DOHH2 (cell line): ENCODE results near the gene DNAJB12.

Experiments used
- CTCF ChIP-seq: fragments of 200-600 bp; sonication (generic); IDR thresholded peaks from one replicate; pipeline ENCODE4 v1.5.1; 2014; ENCODE audit warnings: antibody characterized with exemption, mild to moderate bottlenecking, low read depth, low read length; ENCODE audit not compliant: poor library complexity, severe bottlenecking
- EZH2phosphoT487 ChIP-seq: fragments of 200-600 bp; sonication (generic); IDR thresholded peaks from 2 replicates; pipeline ENCODE4 v1.6.1; 2017; ENCODE audit warnings: borderline replicate concordance, mild to moderate bottlenecking, antibody characterized with exemption, low read length, moderate library complexity, mixed read lengths

DNA sequence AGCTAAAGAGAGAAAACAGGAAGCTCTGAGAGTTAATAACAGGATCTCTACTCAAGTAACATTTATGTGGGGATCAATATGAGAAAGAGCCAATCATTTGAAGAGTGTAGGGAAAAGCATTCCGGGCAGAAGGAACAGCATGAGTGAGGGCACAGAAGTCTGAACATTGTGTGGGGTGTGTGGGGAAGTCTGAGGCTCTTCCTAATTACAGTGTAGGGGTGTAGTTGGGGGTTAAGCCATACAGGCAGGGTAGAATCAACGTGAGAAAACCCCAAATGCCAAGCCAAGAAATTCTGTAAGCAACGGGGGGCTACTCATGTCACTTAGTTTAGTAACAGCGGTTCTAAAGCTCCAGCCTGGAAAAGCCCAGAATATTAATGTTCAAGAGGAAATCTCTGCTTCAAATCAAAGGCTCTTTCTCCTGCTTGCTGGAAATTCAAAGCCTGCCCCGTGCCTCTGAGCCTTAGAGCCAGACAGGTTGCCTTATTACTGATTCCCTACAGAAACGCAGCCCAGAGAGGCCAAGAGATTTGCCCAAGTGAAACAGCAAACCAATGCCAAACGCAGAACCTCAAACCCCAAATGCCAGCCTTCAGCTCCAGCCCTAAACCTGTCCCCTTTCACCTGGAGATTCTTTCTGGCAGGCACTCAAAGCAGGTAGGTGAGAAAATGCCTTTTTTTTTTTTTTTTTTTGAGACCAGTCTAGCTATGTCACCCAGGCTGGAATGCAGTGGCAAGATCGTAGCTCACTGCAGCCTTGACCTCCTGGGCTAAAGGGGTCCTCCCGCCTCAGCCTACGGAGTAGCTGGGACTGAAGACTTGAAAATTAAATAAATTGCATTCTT lies 36.1 kb downstream of the DNAJB12 start:
- TF ChIP-seq CTCF (no peak), EZH2phosphoT487 (no peak)
